Measurements from ENCODE around the gene ENO1.
"Not testable (repeated sequence)": the region's sequence is repeated elsewhere in the genome, so short reads cannot be mapped to it uniquely, and the experiment has no call there.

ENO1 gene

DNA sequence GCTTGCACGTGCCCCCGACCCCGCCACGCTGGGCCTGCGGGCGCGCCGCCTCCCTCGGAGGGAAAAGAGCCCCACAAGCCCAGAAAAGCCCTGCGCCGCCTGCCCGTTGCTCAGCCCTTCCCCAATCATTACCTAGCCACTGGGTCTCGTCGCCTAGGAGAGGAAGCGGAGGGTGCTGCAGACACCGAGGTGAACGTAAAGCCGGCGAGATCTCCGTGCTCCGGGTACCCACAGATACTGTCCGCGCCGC, at the start of gene ENO1:
Gene ENO1 (minus strand): TSS at position 239 of the 250 bp plus-strand sequence. CDS start 3,778 bp downstream, outside the sequence.
- DNase-seq = no peak

DNA sequence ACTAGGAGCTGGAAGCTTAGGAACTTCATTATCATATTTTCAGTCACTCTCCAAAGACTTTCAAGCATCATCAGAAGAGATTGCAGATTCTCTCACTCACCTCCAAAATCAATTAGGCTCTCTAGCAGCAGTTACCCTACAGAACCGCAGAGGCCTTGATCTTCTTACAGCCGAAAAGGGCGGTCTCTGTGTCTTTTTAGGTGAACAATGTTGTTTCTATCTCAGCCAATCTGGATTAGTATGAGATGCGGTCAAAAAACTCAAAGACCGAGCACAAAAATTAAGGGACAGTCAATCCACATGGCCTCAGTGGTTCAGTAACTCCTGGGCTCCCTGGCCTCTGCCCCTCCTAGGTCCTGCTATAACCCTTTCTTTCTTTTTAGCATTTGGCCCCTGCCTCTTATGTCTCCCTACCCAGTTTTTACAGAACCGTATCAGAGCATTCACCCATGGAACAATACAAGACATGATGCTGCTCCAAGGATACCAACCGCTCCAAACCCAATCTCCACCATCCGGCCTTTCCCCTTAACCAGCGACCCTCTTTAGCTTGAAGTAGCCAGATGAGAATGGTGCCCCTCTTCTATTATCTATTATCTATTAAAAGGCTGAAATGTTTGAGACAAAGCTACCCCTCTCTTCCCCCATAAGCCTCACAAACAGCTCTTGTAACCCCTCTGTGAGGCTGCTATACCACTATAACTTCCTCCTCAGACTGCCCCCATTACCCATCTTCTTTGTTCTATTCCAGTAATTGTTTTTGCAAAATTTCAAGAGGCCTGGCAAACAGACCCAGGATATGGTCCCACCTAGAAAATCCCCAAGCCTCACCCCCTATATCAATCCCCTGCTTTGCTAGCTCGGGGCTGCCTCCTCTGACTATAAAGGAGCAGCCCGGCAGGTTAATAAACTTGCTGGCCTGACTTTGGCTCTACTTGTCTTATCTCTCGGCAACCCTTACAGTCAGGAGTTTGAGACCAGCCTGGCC, 48.5 kb upstream of the ENO1 start:
- no peak for DNase-seq

DNA sequence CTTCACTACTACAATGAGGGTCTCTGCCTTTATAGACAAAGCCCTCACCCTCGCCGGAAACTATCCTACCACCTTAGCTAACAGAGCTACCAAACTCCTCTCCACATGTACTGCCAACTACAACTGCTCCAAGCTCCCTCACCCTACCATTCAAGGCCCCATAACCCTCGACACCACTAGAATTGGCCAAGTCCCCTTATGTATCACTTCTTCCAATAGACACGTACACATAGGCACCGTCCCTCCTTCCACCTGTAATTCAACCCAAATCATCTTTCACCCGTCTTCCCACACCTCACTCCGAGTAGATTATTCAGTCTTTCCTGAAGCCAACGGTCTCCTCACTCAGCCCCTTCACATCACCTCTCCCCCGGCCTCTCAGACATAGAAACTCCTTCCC, 47.5 kb upstream of the ENO1 start:
- DNase-seq = no peak

GRCh38 chr1:8925406-8925805, 46.9 kb upstream of the ENO1 start:
- DNase-seq = no peak

- no peak for DNase-seq
Measured at GRCh38 chr1:8922962-8923361, 44.5 kb upstream of the ENO1 start.

DNA sequence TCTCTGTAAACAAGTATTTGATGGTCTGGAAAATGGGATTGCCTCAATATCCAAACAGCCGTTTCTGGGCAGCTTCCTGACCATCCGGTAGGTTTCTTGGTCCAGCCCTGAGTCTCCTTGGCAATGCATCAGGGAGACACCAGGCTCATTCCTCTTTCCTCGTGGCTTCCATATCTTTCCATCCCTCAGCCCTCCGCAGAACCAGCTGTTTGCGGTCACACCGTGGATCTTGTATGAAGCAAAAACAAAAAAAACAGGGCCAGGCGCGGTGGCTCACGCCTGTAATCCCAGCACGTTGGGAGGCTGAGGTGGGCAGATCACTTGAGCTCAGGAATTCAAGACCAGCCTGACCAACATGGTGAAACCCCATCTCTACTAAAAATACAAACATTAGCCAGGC, 39.0 kb upstream of the ENO1 start:
- DNase-seq = not testable (repeated sequence)

GRCh38 chr1:8915446-8915845, 37.0 kb upstream of the ENO1 start:
- DNase-seq = no peak

- no peak for DNase-seq
Measured at GRCh38 chr1:8914466-8914865, 36.0 kb upstream of the ENO1 start.

DNA sequence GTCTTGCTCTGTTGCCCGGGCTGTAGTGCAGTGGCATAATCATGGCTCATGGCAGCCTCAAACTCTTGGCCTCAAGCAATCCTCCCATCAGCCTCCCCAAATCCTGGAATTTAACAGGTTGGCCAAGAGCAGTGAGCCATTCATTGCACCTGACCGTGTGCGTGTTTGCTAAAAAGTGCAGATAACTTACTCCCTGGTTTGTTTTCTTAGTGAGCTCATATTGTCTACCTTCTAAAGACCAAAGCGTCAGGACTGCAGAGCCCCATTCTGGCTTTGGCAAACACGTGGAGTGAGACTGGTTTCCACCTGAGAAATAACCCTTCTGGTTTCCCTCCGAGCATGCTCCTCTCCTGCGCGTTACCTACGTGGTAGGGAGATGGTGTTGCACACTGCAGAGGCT, 35.0 kb upstream of the ENO1 start:
- DNase-seq = no peak

GRCh38 chr1:8911416-8912309, 33.2 kb upstream of the ENO1 start:
- DNase-seq = no peak

DNA sequence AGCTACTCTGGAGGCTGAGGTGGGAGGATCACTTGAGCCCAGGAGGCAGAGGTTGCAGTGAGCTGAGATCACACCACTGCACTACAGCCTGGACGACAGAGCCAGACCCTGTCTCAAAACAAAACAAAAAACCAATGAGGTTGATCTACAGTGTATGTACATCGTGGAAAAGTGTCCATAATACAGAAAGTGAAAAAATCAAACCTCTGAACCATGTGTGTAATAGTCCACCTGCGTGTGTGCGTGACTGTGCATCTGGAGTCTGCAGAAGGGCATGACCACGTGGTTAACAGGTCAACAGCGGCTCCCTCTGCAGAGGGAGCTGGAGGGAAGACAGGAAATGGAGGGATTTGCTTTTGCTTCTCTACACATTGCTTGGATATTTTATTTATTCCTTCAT, 32.4 kb upstream of the ENO1 start:
- DNase-seq = no peak

- no peak for DNase-seq
Measured at GRCh38 chr1:8910331-8910730, 31.8 kb upstream of the ENO1 start.

DNA sequence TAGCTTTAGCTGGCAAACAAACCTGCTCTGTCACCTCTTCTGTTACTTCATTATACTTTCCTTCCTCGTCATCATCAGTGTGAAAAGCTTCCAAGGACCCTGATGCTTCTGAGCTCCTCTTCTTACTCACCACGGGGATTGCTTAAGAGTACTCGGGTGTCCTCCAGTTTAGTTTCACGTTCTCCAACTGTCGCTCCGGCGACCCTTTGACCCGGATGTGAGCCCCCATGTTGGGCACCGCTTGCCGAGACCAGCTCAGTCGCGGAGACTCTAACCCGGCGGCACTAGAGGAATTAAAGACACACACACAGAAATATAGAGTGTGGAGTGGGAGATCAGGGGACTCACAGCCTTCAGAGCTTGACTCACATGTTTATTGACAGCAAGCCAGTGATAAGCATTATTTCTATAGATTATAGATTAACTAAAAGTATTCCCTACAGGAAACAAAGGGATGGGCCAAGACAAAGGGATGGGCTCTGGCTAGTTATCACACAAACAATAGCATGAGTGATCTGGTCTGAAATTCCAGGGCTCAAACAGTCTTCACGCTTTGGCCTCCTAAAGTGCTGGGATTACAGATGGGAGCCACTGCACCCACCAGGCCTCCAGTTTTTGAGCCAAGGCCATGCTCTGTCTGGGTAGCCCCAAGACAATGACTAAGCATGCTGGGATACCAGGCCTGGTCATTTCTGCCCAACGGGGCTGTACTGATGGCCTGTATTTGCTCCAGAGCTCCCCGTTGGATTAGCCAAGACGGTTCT, 30.1 kb upstream of the ENO1 start:
- no peak for DNase-seq

DNA sequence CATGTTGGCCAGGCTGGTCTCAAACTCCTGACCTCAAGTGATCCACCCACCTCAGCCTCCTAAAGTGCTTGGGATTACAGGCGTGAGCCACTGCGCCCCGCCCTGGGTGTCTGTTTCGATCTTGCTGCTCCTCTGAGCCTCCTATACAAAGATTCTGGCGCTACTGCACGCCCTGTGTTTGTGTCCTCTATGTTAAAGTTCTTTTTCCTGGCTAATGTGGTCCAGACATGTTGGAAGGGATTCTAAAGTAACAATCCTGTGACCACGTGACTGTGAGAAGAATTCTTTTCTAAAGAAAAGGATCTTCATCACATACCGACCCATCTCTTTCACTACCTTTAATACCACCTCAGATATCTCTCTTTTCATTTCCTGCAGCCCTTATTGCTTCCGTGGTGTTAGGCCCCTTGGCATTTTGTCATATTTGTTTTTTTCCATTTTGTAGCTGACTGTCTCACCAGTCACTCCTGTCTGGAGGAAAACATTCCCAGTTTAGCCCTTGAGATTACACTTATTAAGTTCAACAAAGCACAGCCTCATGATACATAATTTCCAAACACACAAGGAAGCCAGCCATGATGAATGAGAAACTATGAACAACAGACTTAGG, 27.2 kb upstream of the ENO1 start:
- no peak for DNase-seq

- DNase-seq = no peak
Measured at GRCh38 chr1:8903908-8904650, 25.6 kb upstream of the ENO1 start.

DNA sequence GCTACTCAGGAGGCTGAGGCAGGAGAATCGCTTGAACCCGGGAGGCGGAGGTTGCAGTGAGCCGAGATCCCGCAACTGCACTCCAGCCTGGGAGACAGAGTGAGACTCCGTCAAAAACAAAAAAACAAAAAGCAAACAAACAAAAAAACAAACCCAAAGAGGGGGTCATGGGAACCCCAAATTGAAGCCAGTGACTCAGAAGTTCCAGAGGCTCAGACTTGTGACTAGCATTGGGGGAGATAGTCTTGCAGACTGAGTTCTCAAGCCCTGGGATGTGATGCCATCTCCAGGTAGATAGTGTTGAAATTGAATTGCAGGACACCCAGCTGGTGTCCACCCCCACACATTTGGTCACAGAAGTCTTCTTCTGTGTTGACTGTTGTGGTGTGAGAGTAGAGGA, 24.9 kb upstream of the ENO1 start:
- no peak for DNase-seq

- DNase-seq = no peak
Measured at GRCh38 chr1:8902765-8903164, 24.3 kb upstream of the ENO1 start.

DNA sequence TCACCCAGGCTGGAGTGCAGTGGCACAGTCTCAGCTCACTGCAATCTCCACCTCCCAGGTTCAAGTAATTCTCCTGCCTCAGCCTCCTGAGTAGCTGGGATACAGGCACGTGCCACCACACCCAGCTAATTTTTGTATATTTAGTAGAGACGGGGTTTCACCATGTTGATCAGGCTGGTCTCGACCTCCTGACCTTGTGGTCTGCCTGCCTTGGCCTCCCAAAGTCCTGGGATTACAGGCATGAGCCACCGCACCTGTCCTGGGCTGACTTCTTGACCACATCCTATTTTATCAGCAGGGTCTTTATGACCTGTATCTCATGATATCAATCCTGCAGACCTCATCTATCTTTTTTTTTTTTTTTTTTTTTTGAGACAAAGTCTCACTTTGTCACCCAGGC, 22.2 kb upstream of the ENO1 start:
- not testable (repeated sequence) for DNase-seq

- DNase-seq = no peak
Measured at GRCh38 chr1:8899046-8899445, 20.6 kb upstream of the ENO1 start.

DNA sequence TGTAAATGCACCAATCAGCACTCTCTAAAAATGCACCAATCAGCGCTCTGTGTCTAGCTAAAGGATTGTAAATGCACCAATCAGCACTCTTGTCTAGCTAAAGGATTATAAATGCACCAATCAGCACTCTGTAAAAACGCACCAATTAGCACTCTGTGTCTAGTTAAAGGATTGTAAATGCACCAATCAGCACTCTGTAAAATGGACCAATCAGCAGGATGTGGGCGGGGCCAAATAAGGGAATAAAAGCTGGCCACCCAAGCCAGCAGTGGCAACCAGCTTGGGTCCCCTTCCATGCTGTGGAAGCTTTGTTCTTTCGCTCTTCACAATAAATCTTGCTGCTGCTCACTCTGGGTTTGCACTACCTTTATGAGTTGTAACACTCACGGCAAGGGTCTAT, 19.9 kb upstream of the ENO1 start:
- not testable (repeated sequence) for DNase-seq

GRCh38 chr1:8897505-8897904, 19.0 kb upstream of the ENO1 start:
- not testable (repeated sequence) for DNase-seq

GRCh38 chr1:8896775-8897174, 18.3 kb upstream of the ENO1 start:
- DNase-seq = not testable (repeated sequence)

Data from stimulated activated CD8-positive, alpha-beta memory T cell treated with anti-CD3 and anti-CD28 coated beads, Interleukin-4, amount 100 ng/mL, for 48 hours (primary cell).